GM18502 (cell line): ENCODE data around the gene TXNDC17.
A peak's percentile ranks its signal among the peaks of the same experiment; 100 is the strongest.
"Not testable (repeated sequence)": the region's sequence is repeated elsewhere in the genome, so short reads cannot be mapped to it uniquely, and the experiment has no call there.

Source experiments
- ATAC-seq: cut with Tn5 transposase; IDR thresholded peaks from one replicate; pipeline ENCODE4 v1.9.1; 2021; ENCODE audit warnings: mild to moderate bottlenecking; ENCODE audit not compliant: unreplicated experiment, poor library complexity

Gene TXNDC17

GRCh38 chr17:6636616-6637457 lies 4.0 kb upstream of the TXNDC17 start:
- no peak for ATAC-seq

GRCh38 chr17:6637458-6637840 lies 3.4 kb upstream of the TXNDC17 start:
- no peak for ATAC-seq

DNA sequence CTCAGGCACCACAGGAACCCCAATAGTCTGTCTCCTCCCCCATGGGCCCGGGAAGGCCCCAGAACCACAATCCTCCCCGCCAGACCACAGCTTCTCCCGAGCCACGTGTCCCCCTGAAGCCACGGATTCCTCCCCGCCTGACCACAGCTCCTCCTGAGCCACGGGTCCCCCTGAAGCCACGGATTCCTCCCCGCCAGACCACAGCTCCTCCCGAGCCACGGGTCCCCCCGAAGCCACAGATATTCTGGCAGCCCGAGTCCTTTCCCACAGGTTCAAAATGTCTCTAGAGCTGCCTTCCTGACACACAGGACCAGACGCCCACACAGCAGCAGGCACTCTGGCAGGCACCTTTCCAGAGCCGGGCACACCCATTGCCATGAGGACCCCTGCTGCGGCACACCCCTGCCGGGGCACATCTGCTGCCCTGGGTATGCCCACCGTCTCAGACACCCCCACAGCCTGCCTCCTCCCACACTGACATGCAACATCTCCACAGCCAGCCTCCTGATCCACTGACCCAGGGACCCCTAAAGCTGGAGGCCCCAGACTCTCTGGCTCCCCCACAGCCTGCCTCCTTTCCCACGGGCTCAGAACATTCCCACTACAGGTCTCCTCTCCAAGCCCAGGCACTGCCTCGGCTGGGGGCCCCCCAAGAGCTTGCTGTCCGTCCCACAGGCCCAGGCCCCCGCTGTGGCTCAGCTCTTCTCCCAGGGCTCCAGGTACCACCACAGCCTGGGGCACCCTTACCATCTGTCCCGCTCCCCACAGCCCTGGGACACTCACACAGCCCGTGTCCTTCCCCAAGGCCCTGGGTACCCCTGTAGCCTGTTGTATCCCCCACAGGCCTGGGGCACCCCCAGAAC lies 2.6 kb upstream of the TXNDC17 start:
- ATAC-seq, result no peak

DNA sequence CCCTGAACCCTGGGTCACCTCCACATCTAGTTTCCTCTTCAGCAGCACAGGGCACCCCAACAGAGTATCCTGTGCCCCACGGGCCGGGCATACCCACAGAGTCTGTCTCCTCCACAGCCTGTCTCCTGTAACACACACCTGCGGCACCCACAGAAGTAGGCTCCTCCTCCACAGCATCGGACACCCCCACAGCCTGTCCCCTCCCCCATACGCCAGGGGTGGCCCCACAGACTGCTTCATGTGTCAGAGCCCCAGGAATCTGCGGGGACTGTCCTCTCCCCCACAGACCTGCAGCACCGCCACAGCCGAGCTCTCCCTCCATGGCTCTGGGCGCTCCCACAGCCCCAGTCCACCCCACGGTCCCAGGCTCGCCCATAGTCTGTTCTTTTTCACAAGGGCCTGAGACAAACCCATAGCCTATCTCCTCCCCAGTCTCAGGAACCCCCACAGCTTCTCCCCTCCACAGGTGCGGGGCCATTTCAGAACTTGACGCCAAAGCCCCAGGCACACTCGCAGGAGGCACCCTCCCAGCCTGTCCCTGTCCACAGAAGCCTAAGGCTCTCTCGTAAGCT lies 1.8 kb upstream of the TXNDC17 start:
- ATAC-seq, result no peak

DNA sequence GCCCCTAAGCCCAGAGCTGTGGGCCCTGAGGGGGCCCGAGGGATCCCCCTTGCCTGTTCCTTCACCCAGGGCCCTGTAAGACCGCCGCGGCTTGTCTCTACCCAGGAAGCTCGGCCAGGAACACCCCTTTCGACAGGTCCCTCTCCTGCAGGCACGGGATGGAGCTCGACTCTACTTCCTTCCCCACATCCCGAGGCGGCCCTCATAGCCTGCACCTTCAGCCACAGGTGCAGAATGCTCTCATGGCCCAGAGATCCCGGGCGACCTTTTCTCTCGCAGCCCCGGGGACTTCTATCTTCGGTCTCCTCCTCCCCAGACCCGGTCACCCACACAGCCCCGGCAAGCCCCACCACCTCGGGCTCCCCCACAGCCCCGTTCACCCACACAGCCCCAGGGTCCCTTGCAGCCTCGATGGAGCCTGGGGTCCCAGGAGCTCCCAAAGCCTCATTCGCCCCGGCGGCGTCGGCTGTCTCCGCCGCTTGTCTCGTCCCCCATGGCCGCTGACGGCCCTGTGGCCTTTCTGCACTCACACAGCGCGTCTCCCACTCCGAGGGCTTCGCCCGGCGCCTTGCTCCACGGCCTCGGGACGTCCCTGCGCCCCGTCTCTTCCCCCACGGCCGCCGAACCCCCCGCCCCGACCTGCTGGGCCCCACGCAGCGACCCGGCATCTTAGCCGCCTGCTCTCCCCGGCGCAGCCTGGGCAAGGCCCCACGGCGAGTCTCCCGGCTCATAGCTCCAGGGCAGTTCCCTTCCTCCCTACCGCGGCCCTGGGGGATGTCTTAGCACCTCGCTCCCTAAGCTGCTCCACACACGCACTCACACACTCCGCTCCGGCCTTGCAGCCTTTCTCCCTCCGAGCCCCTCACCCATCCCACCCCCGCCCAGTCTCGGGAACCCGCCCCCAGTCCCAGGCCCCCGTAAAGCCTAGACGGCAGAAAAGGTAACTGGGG lies 999 bp upstream of the TXNDC17 start:
- no peak for ATAC-seq

- ATAC-seq, result no peak
These were observed 495 bp downstream of the TXNDC17 start for GRCh38 chr17:6641247-6641863.

DNA sequence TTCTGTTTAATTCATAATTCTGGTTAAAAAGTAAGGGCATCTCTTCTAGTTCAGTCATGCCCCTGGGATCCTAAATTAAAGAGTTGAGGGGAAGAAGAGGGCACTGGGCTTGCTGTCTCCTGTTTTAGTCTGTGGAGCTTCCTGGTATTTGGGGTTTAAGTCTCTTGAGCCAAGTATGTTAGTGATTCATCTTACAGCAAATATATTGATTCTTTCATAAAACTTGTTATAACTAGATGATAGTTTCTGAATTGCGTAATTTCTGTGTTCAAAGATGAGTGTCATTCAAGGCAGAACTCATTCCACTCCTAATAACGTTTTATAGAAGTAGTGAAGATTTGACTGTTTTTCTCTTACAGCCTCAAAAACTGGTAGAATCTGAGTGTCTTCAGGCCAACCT lies 1.7 kb downstream of the TXNDC17 start:
- no peak for ATAC-seq

DNA sequence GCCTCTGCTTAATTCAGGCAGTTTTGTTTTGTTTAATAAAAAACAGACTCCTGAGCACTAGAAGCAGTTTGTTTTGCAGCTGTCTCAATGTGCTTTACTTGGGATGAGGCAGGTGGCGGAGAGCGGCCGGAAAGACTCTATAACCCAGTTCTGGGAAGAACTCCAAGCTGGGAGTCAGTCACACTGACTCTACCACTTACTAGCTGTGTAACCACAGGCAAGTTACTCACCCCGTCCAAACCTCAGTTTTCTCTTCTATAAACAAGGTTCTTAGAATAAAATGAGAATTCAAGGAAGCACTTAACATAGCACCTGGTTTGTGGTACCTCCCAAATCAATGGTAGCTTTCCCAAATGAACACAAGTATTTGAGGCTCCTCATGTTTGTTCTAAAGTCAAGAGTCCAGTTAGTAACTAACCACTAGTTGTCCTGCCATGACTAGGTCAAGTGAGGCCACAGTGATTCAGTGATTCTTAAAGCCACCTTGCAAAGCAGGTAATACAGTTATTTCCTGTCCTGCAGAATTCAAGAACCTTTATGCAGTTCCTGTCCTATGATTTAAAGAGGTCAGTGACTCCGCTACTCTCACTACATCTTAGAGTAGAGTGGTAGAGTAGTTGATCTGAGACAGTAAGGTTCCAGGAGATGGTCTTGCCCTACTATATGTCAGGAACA lies 2.7 kb downstream of the TXNDC17 start:
- no peak for ATAC-seq

DNA sequence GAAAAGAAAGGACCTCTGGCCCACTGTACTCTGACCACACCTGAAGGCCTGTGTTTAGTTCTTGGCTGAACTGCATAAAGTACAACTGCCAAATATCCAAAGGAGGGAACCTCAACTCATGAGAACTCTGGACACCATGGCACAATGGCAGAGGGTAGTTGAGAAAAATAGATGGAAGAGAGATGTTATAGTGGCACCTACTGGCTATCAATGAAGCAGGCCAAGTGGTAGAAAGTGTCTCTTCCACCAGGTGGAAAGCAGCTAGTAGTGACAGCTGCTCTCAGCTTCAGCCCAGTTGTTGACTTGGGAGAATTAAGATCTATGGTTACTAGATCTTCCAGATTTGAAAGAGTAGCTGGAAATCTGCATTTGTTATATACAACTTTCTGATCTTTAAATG lies 7.3 kb downstream of the TXNDC17 start:
- no peak for ATAC-seq

DNA sequence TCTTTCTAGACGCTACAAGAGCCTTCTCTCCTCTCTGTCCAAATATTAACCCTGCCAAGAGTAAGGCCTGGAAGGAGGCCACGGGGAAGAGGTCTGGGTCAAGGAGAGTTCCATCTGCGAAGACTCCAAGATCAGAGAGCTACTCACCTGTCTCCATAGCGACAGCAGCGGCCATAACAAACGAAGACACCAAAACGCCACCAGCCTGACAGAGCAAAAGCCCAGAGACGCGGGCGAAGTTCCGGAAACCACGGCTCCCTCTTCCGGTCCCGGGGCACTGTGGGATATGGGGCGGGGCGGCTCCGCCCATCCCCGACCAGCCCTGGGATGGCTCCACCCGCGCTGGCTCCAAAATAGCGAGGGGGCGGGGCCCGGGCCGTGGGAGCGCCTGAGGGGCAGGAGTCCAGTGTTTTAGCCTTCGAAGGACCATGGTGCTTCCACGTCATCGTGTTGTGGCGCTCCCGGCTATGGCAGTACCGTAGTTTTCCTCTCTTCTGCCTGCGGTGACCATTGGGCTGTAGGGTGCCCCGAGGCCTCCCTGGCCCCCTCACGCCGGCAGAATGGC lies 10.6 kb downstream of the TXNDC17 start, which contains the start of the genes C17orf100 and MED31:
Gene C17orf100 (plus strand): TSS at position 409 of the 565 bp plus-strand sequence. CDS start 152 bp downstream, at position 561.
Gene MED31 (minus strand): TSS at position 252 of the 565 bp plus-strand sequence. CDS start 77 bp downstream, at position 175.
- ATAC-seq, result peak; percentile 82

GRCh38 chr17:6651919-6652452 lies 11.1 kb downstream of the TXNDC17 start:
- ATAC-seq, result no peak

DNA sequence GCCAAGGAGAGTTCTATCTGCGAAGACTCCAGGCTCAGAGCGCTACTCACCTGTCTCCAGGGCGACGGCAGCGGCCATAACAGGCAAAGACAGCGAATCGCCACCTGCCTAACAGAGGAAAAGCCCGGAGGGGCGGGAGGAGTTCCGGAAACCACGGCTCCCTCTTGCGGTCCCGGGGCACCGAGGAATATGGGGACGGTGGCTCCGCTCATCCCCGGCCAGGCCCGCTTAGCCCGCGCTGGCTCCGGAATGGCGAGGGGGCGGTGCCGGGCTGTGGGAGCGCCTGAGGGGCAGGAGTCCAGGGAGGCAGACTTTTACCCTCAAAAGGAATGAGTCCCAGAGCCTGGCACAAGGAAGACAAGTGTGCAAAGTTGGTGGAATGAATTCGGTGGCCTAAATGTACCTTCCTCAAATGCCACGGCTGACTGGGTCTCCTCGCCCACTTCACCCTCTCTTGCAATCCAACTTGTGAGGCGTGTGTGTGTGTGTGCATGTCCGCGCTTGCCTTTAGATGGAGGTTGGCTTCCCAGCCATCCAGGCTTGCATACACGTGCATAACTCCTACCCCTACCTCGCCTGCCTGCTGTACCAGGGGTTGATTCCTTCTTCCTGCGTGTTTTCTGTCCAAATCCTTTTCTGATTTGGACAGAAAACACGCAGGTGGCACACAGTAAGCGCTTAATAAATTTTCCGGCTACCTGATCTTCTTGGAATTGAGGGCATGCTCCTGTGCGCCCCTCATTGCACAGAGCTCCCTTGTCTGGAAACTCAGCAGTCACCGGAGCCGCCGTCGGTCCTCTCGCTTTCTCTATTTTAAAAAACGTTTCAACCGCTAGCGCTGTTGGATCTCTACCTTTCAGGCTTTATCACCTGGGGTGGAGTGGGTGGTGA lies 14.2 kb downstream of the TXNDC17 start:
- ATAC-seq, result no peak

GRCh38 chr17:6655732-6656361 lies 15.0 kb downstream of the TXNDC17 start:
- ATAC-seq, result not testable (repeated sequence)

DNA sequence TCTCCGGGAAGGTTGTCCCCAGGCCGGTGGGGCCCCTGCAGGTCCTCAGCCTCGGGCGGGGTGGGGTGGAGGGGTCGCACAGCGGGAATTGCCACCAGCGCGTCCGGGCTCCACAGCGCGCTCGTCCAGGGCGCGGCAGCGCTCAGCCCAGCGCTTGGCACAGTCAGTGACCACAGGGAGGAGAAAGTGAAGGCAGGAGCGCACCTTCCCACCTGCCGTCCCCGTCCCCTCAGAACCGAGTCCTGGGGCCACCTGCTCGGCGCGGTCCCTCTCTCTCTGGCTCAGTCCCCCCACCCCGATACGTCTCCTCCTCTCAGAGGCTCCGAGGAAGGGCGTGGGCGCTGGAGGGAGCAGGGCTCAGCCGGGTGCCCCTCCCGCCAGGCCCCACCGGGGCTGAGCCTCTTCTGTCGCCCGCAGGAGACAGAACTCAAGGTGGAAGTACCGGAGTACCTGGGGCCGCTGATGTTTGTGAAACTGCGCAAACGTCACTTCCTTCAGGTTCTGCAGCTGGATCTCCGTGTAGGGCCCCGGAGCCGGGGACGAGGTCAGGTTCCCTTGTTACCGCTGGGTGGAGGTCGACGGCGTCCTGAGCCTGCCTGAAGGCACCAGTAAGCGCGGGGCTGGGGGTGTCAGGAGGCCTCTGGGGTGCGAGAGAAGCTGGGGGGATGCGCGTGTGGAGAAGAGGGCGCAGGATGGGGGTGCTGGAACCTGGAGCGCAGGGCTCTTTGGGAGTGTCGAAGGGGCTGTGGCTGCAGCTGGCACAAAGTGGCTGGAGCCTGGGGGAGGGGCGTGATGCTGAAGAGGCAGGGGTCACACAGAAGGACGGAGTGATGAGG lies 16.2 kb downstream of the TXNDC17 start:
- ATAC-seq, result peak; percentile 38

DNA sequence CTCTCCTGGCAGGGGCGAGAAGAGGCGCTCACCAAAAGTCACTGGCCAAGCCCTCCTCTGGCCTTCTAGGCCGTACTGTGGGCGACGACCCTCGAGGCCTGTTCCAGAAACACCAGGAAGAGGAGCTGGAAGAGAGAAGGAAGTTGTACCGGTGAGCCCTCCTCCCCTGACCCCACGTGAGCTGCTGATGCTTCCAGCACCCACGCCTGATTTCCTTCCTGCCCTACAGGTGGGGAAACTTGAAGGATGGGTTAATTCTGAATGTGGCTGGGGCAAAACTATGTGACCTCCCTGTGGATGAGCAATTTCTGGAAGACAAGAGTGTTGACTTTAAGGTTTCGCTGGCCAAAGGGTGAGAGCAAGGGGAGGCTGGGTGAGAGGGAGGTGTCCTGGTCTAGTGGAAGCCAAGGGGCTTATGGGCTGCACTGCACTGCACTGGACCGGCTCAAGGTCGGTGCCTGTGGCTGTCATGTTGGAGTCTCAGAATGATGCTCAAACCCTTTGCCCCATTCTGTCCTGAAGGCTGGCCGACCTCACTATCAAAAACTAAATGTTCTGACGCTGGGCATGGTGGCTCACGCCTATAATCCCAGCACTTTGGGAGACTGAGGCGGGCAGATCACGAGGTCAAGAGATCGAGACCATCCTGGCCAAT lies 16.9 kb downstream of the TXNDC17 start:
- ATAC-seq, result no peak
